HEK293 (cell line): ENCODE measurements around the gene BCL11B.

ENCODE experiments used
- CTCF ChIA-PET: fragments of 350-600 bp; formaldehyde crosslinking; extraction: SDS; loops from one replicate; lab custom pipeline; 2021; ENCODE audit warnings: antibody characterized with exemption; lab: Yijun Ruan, JAX
- POLR2A ChIA-PET: fragments of 300-600 bp; formaldehyde crosslinking; extraction: SDS; loops from one replicate; lab custom pipeline; 2020; ENCODE audit warnings: antibody characterized with exemption, inconsistent platforms; lab: Yijun Ruan, JAX
- H3K27ac ChIP-seq: fragments of 200-500 bp; sonication (Bioruptor generic); 2 replicates; pipeline ENCODE4 v1.5.1; 2014; ENCODE audit warnings: low read depth, low read length, control low read depth, inconsistent platforms; ENCODE audit errors: extremely low read depth
- H3K36me3 ChIP-seq, 2 experiments: fragments of 200-500 bp in 1 of 2; sonication (Bioruptor generic) in 1 of 2; 1 replicate in 1 of 2; 2 replicates in 1 of 2; pipeline ENCODE4 v1.5.1; 2014 to 2017; ENCODE audit warnings: inconsistent platforms in 2 of 2, low read length in 2 of 2; ENCODE audit not compliant: control insufficient read depth in 2 of 2, insufficient read depth in 1 of 2
- H3K4me1 ChIP-seq: fragments of 200-500 bp; sonication (Bioruptor generic); 2 replicates; pipeline ENCODE4 v1.5.1; 2014; ENCODE audit warnings: mild to moderate bottlenecking, low read length, inconsistent platforms; ENCODE audit not compliant: control insufficient read depth, insufficient read depth
- H3K4me3 ChIP-seq: 2 replicates; pipeline ENCODE4 v1.5.1; 2011; ENCODE audit warnings: low read depth, mild to moderate bottlenecking, control low read depth, low read length, moderate library complexity
- H3K9me3 ChIP-seq: fragments of 200-500 bp; sonication (Bioruptor generic); 2 replicates; pipeline ENCODE4 v1.5.1; 2014; ENCODE audit warnings: low read depth, low read length, inconsistent platforms; ENCODE audit not compliant: control insufficient read depth, insufficient read depth
- GLIS2 ChIP-seq: fragments of 450-650 bp; formaldehyde crosslinking; IDR thresholded peaks from 2 replicates; pipeline ENCODE4 v1.5.1; 2016; ENCODE audit warnings: missing biosample characterization, missing genetic modification characterization
- MYNN ChIP-seq: fragments of 450-650 bp; formaldehyde crosslinking; IDR thresholded peaks from 2 replicates; pipeline ENCODE4 v1.5.1; 2016; ENCODE audit warnings: missing biosample characterization, missing genetic modification characterization, borderline replicate concordance
- PRDM4 ChIP-seq: fragments of 450-650 bp; formaldehyde crosslinking; IDR thresholded peaks from 2 replicates; pipeline ENCODE4 v1.5.1; 2017; ENCODE audit warnings: missing biosample characterization, missing genetic modification characterization
- REPIN1 ChIP-seq: fragments of 450-650 bp; formaldehyde crosslinking; IDR thresholded peaks from 2 replicates; pipeline ENCODE4 v1.5.1; 2017; ENCODE audit warnings: missing biosample characterization, missing genetic modification characterization, low read depth
- SCRT1 ChIP-seq: fragments of 450-650 bp; formaldehyde crosslinking; IDR thresholded peaks from 2 replicates; pipeline ENCODE4 v1.5.1; 2016; ENCODE audit warnings: missing biosample characterization, missing genetic modification characterization, borderline replicate concordance
- SCRT2 ChIP-seq: fragments of 450-650 bp; formaldehyde crosslinking; IDR thresholded peaks from 2 replicates; pipeline ENCODE4 v1.5.1; 2016; ENCODE audit warnings: missing biosample characterization, missing genetic modification characterization
- ZBTB7A ChIP-seq: fragments of 450-650 bp; formaldehyde crosslinking; IDR thresholded peaks from 2 replicates; pipeline ENCODE4 v1.5.1; 2016; ENCODE audit warnings: low read depth, missing biosample characterization, missing genetic modification characterization
- ZNF184 ChIP-seq: fragments of 450-650 bp; IDR thresholded peaks from 2 replicates; pipeline ENCODE4 v1.5.1; 2018; ENCODE audit warnings: missing biosample characterization, mild to moderate bottlenecking, missing genetic modification characterization
- ZNF211 ChIP-seq: fragments of 450-650 bp; formaldehyde crosslinking; IDR thresholded peaks from 2 replicates; pipeline ENCODE4 v1.5.1; 2016; ENCODE audit warnings: low read depth, missing biosample characterization, missing genetic modification characterization
- ZNF266 ChIP-seq: fragments of 450-650 bp; formaldehyde crosslinking; IDR thresholded peaks from 2 replicates; pipeline ENCODE4 v1.5.1; 2016; ENCODE audit warnings: missing biosample characterization, missing genetic modification characterization, low read depth
- ZNF274 ChIP-seq, 2 experiments: fragments of 200-500 bp in 1 of 2; fragments of 450-650 bp in 1 of 2; sonication (Bioruptor generic) in 1 of 2; formaldehyde crosslinking in 1 of 2; IDR thresholded peaks; 2 replicates each; pipeline versions ENCODE4 v1.5.1 to v1.6.1; 2014 to 2016; ENCODE audit warnings: borderline replicate concordance in 1 of 2, inconsistent platforms in 1 of 2, low read length in 1 of 2, missing biosample characterization in 1 of 2, missing genetic modification characterization in 1 of 2
- ZNF302 ChIP-seq: fragments of 450-650 bp; formaldehyde crosslinking; IDR thresholded peaks from 2 replicates; pipeline ENCODE4 v1.5.1; 2016; ENCODE audit warnings: missing biosample characterization, missing genetic modification characterization, low read depth
- ZNF404 ChIP-seq: fragments of 450-650 bp; formaldehyde crosslinking; IDR thresholded peaks from 2 replicates; pipeline ENCODE4 v1.5.1; 2017; ENCODE audit warnings: missing biosample characterization, missing genetic modification characterization
- ZNF488 ChIP-seq: fragments of 450-650 bp; formaldehyde crosslinking; IDR thresholded peaks from 2 replicates; pipeline ENCODE4 v1.5.1; 2016; ENCODE audit warnings: missing biosample characterization, missing genetic modification characterization
- ZNF510 ChIP-seq: fragments of 450-650 bp; formaldehyde crosslinking; IDR thresholded peaks from 2 replicates; pipeline ENCODE4 v1.5.1; 2018; ENCODE audit warnings: mild to moderate bottlenecking, missing genetic modification characterization, missing biosample characterization; ENCODE audit not compliant: insufficient replicate concordance
- ZNF521 ChIP-seq: fragments of 450-650 bp; formaldehyde crosslinking; IDR thresholded peaks from 2 replicates; pipeline ENCODE4 v1.5.1; 2017; ENCODE audit warnings: missing biosample characterization, mild to moderate bottlenecking, missing genetic modification characterization
- ZNF555 ChIP-seq: fragments of 450-650 bp; formaldehyde crosslinking; conservative IDR thresholded peaks from 2 replicates; pipeline ENCODE4 v1.5.1; 2017; ENCODE audit warnings: missing biosample characterization, mild to moderate bottlenecking, missing genetic modification characterization, inconsistent platforms
- ZNF560 ChIP-seq: fragments of 450-650 bp; formaldehyde crosslinking; IDR thresholded peaks from 2 replicates; pipeline ENCODE4 v1.5.1; 2017; ENCODE audit warnings: missing biosample characterization, missing genetic modification characterization, borderline replicate concordance
- ZNF561 ChIP-seq: fragments of 450-650 bp; IDR thresholded peaks from 2 replicates; pipeline ENCODE4 v1.5.1; 2018; ENCODE audit warnings: missing biosample characterization, missing genetic modification characterization, borderline replicate concordance
- ZNF76 ChIP-seq: fragments of 450-650 bp; formaldehyde crosslinking; IDR thresholded peaks from 2 replicates; pipeline ENCODE4; 2016; ENCODE audit warnings: low read depth, missing biosample characterization, missing genetic modification characterization, borderline replicate concordance
- ZNF785 ChIP-seq: fragments of 450-650 bp; formaldehyde crosslinking; IDR thresholded peaks from 2 replicates; pipeline ENCODE4 v1.5.1; 2016; ENCODE audit warnings: missing biosample characterization, missing genetic modification characterization
- ZSCAN30 ChIP-seq: fragments of 450-650 bp; IDR thresholded peaks from 2 replicates; pipeline ENCODE4 v1.5.1; 2018; ENCODE audit warnings: missing biosample characterization, mild to moderate bottlenecking, missing genetic modification characterization, moderate library complexity
- ZXDB ChIP-seq: fragments of 450-650 bp; formaldehyde crosslinking; IDR thresholded peaks from 2 replicates; pipeline ENCODE4 v1.5.1; 2016; ENCODE audit warnings: missing biosample characterization, missing genetic modification characterization
- TF ChIP-seq, protein P1 (sequence below): sonication (generic); formaldehyde crosslinking; IDR thresholded peaks from 2 replicates; pipeline ENCODE4 v1.8.1; 2022; ENCODE audit warnings: mild to moderate bottlenecking, moderate library complexity, missing genetic modification reagents
- TF ChIP-seq, protein P2 (sequence below): fragments of 450-650 bp; IDR thresholded peaks from 2 replicates; pipeline ENCODE4 v1.5.1; 2018; ENCODE audit warnings: missing biosample characterization, missing genetic modification characterization

The BCL11B gene

GRCh38 chr14:99198746-99199502, 73.1 kb downstream of the BCL11B start:
- ChIA-PET CTCF (interaction anchor here (0.7 kb wide), 1 partner anchor 1372 kb away, joined by 4 read pairs; no protein-coding TSS in a partner anchor), POLR2A (no interaction called here)
- TF ChIP-seq SCRT2 (tag by site-specific recombination), result no peak
- TF ChIP-seq ZXDB (tag by site-specific recombination), result no peak
- TF ChIP-seq GLIS2 (tag by site-specific recombination), result no peak
- no peak for TF ChIP-seq ZSCAN30 (tag by site-specific recombination)
- no peak for TF ChIP-seq ZNF560 (tag by site-specific recombination)
- TF ChIP-seq ZNF404 (tag by site-specific recombination), result no peak
- no peak for TF ChIP-seq ZNF521 (tag by site-specific recombination)
- TF ChIP-seq, protein P1, sequence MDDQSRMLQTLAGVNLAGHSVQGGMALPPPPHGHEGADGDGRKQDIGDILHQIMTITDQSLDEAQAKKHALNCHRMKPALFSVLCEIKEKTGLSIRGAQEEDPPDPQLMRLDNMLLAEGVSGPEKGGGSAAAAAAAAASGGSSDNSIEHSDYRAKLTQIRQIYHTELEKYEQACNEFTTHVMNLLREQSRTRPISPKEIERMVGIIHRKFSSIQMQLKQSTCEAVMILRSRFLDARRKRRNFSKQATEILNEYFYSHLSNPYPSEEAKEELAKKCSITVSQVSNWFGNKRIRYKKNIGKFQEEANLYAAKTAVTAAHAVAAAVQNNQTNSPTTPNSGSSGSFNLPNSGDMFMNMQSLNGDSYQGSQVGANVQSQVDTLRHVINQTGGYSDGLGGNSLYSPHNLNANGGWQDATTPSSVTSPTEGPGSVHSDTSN (CRISPR knock-in tag), result no peak
- TF ChIP-seq ZNF211, result no peak
- no peak for TF ChIP-seq ZNF76 (tag by site-specific recombination)
- no peak for TF ChIP-seq ZNF555 (tag by site-specific recombination)
- TF ChIP-seq REPIN1, result no peak
- TF ChIP-seq ZNF274 (IDR thresholded peaks at IDR 0.05; ENCODE audit: low read length), result no peak
- TF ChIP-seq ZNF274 (tag by site-specific recombination; IDR thresholded peaks at IDR 0.05; ENCODE audit: borderline replicate concordance), result no peak
- TF ChIP-seq ZNF561 (tag by site-specific recombination), result no peak
- no peak for TF ChIP-seq ZNF266 (tag by site-specific recombination)
- TF ChIP-seq ZNF785 (tag by site-specific recombination), result no peak
- Histone ChIP-seq H3K4me1 (peaks cover 6% of the 10 kb centered on the region), H3K9me3 (no peaks in the 10 kb centered on the region), H3K27ac (no peak overlapping the region), H3K4me3 (no peak overlapping the region), H3K36me3 (no peaks in the 10 kb centered on the region)

- peaks cover 16% of the 10 kb centered on the region for H3K4me1 ChIP-seq
- no peak overlapping the region for H3K27ac ChIP-seq
- CTCF ChIA-PET, result no interaction called here
- no peak overlapping the region for H3K4me3 ChIP-seq
- no peak for TF ChIP-seq SCRT1 (tag by site-specific recombination)
- TF ChIP-seq, protein P2, sequence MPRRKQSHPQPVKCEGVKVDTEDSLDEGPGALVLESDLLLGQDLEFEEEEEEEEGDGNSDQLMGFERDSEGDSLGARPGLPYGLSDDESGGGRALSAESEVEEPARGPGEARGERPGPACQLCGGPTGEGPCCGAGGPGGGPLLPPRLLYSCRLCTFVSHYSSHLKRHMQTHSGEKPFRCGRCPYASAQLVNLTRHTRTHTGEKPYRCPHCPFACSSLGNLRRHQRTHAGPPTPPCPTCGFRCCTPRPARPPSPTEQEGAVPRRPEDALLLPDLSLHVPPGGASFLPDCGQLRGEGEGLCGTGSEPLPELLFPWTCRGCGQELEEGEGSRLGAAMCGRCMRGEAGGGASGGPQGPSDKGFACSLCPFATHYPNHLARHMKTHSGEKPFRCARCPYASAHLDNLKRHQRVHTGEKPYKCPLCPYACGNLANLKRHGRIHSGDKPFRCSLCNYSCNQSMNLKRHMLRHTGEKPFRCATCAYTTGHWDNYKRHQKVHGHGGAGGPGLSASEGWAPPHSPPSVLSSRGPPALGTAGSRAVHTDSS (tag by site-specific recombination), result no peak
- TF ChIP-seq ZBTB7A (tag by site-specific recombination), result no peak
- no peak for TF ChIP-seq MYNN (tag by site-specific recombination)
- TF ChIP-seq ZNF184 (tag by site-specific recombination), result no peak
- TF ChIP-seq PRDM4 (tag by site-specific recombination), result no peak
- no peak for TF ChIP-seq ZNF302 (tag by site-specific recombination)
- no peak for TF ChIP-seq ZNF510 (tag by site-specific recombination)
- TF ChIP-seq ZNF488 (tag by site-specific recombination), result no peak
- POLR2A ChIA-PET, result no interaction called here
- H3K36me3 ChIP-seq, result no peaks in the 10 kb centered on the region
- H3K9me3 ChIP-seq, result no peaks in the 10 kb centered on the region
Observed at GRCh38 chr14:99196310-99196650, 75.7 kb downstream of the BCL11B start.
